HG03457 (cell line): ENCODE results near the gene UFSP2.
A peak's percentile ranks its signal among the peaks of the same experiment; 100 is the strongest.

ENCODE experiments used
- ATAC-seq: cut with Tn5 transposase; IDR thresholded peaks from one replicate; pipeline ENCODE4 v1.9.1; 2021; ENCODE audit warnings: moderate number of reproducible peaks; ENCODE audit not compliant: unreplicated experiment

The UFSP2 gene, protein sequence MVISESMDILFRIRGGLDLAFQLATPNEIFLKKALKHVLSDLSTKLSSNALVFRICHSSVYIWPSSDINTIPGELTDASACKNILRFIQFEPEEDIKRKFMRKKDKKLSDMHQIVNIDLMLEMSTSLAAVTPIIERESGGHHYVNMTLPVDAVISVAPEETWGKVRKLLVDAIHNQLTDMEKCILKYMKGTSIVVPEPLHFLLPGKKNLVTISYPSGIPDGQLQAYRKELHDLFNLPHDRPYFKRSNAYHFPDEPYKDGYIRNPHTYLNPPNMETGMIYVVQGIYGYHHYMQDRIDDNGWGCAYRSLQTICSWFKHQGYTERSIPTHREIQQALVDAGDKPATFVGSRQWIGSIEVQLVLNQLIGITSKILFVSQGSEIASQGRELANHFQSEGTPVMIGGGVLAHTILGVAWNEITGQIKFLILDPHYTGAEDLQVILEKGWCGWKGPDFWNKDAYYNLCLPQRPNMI

DNA sequence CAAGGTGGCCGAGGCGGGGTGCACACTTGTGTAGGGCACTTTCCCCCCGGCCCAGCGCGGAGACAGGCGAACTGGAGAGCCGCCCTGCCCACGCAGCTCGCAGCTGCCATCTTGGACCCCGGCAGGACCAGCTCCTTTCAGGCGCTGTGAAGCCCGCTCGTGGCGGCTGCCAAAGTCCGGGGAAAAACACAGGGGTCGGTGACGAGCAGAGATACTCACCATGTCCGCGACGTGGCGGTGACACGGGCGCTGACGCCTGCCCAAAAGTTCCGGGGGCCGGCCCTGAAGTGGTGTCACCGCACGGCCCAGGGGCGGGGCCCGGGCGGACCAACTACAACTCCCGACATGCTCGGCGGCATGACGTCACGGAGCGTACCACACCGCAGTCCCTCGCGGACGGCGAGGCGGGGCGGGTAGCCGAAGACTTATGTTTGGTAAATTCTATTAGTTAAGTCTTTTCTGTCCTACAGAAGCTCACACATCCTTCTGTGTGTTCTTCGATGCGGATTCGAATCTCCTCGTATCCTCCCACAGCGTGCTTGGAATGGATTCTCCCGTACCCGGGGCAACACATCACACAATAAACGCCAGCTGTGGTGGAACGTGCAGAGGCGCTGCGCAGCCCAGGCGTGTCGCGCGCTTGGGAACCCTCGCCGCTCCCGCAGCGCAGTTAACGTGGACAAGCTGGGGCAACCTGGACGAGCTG is at the start of gene UFSP2:
UFSP2 (minus strand) TSS at position 318 of the 706 bp plus-strand sequence; CDS start at position 222, 96 bp downstream.
- ATAC-seq, result peak; percentile 94

DNA sequence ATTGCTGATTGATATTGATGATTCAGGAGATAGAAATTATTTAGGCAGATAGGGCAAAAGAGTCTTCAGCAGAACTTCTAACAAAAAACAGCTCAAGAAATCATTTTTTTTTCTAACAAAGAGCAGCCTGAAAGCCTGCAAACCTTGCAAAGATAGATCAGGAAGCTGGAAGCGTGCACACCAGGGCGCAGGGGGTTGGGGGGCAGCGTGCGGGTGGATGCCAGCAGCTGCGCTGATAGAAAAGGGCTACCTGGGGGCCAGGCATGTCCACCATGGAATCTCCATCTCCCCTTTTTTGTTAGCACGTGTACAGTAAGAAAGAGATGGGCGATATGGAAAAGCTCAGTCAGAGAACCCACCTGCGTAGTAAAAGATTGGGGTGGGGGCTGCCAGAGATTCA is 47.5 kb upstream of the UFSP2 start:
- ATAC-seq, result no peak

DNA sequence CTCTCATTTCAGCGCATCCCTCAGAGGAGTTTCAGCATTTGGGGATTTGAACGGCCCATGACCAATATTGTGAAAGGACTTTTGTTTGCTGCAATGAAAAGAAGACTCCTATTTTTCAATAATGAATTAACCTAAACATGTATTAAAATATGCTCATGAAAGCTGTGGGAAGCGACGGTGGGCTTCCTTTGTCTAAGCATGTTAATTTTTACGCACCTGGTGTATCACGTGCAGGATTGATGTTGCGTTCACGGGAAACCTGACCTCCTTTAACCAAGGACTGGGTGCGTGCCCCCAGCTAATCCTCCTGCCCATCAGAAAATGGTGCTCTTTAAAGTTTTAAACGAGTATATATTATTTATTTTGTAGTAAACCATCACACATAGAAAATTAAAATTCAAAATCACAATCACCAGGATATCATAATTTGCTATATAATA is 46.4 kb upstream of the UFSP2 start:
- ATAC-seq, result no peak

DNA sequence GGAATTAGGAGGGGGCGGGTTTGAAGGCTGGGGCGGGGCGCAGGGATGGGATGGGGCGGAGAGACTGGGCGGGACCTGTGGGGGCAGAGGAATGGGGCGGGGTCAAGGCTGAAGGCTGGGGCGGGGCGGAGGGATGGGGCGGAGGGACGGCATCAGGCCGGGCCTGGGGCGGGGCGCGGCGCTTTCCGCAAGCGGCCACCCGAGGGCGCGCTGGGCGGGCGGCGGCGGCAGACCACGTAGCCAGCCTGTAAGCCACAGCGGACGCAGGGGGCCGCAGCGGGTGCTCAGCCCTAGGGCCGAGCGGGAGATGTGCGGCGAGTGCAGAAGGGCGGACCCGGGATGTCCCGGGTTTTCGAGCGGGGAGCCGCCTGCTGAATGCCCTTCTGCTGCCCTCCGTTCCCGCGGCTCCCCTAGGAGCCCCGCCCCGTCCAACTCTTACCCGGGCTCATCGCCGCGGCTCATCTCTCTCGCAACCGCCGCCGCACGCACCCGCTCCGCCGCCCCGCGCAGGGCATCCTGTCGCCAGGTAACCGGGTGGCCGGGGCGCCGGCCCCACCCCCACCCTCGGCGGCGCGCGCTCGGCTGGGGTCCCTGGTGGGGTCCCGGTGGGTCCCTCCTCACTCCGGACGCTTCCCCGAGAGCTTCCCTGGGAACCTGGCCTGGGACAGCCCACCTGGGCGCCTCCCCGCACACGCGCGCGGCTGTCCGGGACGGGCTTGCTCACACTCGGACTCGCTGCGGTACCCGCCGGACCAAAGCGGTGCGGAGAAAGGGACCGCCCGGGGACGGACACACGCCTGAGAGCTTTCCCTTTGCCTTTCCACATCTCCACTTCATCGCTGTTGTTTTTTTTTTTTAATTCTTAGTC is 45.7 kb upstream of the UFSP2 start, which contains the start of gene CCDC110:
CCDC110 (minus strand) TSS at position 499 of the 868 bp plus-strand sequence; CDS start at position 449, 50 bp downstream.
- ATAC-seq, result peak; percentile 83

DNA sequence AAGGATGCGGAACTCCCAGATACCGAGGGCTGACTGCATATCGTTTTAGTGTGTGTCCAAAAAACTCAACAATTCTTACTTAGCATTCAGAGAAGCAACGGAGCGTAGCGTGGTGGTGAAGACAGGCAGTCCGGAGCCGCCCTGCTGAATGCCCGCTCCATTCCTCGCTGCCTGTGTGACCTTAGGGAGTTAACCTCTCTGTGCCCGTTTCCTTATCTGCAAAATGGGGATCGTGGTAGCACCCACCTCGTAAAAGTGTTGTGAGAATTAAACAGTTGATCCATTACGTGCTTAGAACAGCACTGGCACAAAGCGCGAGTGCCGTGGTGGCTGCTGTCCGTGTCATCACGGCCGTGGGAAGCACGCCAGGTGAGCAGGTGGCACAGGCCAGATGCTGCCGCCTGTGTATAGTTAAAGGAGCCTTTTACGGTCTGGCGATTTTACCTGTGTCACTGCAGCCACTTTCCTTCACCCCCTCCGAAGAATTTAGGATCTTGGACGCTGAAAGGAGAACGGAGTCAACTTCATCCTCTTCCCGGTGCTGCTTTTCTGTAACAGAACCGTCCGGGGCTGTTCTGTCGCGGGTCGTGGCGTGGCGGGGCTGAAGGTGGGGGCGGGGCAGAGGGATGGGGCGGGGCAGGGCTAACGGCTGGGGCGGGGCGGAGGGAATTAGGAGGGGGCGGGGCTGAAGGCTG is 44.9 kb upstream of the UFSP2 start:
- ATAC-seq, result no peak

DNA sequence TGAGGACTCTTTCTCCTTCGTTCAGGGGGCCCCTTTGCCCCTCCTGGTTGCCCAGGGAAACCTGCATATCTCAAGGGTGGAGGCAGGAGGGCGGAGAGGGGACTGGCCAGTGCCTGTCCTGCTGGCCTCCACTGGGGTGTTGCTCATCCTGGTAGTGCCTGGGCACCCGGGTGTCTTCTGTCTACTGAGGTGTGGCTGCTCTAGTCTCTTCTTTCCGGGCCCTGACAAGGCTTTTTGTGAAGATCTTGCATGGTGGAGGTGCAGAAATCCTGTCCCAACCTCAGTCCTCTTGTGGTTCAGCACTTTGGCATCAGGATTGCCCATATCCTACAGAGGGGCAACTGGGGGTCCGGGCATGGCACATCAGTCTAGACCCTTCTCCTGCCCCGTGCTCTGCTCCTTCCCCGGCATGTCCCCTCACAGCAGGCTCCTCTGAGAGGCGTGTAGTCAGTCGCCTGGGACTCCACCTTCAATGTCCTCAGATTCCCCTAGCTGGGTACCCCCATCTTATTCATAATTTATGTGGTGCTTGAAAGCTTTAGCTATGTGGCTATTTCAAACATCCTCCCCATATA is 43.9 kb upstream of the UFSP2 start:
- ATAC-seq, result no peak

DNA sequence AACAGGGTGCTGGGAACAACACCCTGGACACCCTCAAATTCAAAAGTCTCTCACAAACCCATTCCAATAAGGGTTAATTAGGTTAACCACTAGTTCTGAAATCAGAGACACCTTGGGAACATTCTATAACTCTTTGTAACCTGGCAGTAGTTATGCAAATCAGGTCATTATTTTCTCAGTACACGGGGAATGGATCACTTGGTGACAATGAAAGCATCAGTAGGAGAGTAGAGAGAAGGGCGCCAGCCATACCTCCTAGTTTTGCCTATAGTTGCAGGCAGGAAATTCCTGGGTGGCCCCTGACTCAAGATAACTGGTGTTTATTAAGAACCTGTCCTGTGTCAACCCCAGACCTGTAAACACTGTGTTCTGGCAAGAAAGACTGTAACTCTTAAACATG is 43.2 kb upstream of the UFSP2 start:
- no peak for ATAC-seq

DNA sequence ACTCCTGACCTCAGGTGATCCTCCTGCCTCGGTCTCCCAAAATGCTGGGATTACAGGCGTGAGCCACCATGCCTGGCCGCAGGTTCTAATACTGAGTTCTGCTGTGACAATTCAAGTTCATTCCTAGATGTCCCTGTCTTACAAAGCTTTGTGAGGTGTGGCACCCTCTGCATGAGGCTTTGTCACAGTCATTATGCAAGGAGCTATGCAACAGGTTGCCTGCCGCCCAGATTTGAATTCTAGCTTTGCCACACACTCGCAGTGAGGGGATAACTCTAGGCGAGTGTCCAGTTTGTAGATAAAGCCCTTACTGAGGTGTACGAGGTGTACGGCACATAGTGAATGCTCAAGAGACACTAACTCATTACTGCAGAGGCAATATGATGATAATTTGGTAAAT is 42.2 kb upstream of the UFSP2 start:
- no peak for ATAC-seq

DNA sequence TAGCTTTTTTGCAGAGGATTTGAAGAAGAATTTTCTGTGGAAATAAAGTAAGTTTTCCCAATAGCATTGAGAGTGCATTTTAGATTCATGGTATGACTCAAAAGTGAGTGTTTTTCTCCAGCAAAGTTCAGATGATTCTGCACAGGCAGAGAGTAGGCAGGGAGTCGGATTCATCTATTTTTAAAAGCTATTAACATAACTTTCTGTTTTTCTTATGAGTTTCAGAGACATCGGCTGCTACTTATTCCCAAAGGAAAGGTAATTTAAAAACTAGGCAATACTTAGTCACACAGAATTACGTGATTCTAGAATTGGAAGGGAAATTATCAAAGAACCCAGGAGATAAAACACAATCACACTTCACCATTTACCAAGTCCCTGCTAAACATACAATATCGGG is 41.3 kb upstream of the UFSP2 start:
- ATAC-seq, result no peak

DNA sequence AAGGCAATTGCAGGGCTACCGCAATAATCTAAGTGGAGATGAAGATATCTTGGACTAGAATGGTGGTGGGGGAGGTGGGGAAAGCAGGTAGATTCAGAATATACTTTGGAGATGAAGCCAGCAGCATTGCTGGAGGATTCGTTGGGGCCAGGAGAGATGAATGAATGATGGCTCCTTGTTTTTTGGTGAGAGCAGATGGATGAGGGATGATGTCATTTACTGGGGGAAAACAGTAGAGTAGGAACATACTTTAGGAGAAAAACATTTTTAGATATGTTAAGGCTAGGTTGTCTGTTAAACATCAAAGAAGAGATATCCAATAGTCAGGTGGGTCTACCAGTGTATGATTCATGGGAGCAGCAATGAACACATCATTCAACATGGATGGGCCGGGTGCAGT is 39.9 kb upstream of the UFSP2 start:
- no peak for ATAC-seq

DNA sequence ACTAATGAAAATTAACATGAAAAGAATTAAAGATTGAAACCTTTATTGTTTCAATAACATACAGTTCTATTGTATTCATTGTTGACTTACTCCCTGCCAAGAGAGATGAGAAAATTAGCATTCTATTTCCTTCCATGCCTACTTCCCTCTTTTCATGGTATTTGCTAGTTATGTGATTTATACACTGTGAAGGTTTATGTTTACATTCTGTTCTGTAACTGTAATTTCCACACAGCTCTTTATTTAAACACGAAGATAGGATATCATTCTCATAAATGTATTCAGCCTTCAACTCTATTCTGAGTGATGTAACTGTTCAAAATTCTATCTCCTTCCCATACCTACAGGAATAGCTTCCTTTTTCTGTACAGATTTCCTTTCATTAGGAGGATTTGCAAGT is 39.1 kb upstream of the UFSP2 start:
- no peak for ATAC-seq

DNA sequence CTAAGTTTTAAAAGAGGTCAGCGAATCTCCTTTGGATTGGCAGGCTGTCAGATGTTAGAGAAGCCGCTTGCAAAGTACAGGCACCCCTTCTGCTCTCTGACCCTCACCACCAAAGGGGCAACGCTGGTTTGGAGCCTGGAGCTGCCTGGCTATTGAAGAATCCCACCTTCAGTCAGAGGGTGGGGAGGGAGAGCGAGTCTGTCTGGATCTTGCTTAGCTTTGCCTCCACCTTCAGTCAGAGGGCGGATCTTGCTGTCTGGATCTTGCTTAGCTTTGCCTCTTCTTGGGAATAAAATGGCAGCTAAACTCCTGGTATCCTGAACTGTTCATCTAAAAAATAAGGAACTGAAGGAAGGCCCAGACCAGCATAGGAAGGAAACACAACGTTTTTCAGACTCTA is 38.4 kb upstream of the UFSP2 start:
- no peak for ATAC-seq

DNA sequence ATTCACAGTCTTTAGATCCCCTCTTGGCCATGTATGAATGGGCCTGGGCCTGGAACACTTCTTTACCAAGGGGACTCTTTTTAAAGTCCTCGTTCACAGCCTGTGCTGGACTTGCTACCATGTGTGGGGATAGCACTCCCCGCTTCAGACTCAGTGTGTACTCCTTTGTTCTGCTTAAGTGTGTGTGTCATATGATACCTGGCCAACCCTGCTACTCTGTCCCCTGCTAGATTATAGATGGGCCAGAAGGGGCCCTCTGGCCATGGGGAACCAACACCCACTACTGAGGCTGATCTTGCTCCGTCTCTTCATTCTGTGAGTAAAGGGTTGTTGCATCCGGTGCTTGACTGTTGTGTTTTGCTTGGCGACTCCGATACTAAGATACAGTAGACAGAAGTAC is 37.8 kb upstream of the UFSP2 start:
- no peak for ATAC-seq

DNA sequence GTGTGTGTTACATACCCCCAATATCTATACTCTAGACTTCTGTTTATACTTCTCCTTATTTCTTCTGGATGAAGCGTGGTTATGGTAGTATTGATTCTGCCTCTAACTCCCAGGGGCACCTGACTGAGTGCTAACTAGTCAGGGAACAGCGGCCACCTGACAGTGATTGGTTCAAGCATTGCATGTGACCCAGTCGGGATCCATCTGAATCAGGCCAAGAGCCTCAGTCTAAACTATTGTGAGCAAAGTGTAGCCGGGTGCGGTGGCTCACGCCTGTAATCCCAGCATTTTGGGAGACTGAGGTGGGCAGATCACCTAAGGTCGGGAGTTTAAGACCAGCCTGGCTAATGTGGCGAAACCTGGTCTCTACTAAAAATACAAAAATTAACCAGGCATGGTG is 35.8 kb upstream of the UFSP2 start:
- ATAC-seq, result no peak

DNA sequence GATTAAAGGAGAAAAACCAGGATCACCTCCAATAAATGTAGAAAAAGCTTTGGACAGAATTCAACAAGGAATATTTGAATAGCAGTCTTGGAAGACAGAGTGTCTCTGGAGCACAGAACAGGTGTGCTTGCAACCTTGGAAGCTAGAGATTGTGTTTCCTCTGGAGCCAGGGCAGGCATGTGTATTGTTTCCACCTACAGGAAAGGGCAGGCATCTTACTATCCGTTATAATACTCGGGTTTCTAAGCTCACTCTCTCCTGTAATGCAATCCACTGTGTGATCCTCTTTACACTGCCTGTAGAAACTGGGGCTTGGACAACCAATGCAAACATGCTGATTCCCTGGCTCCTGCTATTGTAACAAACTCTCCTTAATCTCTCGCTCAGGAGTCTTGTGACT is 31.4 kb upstream of the UFSP2 start:
- no peak for ATAC-seq

DNA sequence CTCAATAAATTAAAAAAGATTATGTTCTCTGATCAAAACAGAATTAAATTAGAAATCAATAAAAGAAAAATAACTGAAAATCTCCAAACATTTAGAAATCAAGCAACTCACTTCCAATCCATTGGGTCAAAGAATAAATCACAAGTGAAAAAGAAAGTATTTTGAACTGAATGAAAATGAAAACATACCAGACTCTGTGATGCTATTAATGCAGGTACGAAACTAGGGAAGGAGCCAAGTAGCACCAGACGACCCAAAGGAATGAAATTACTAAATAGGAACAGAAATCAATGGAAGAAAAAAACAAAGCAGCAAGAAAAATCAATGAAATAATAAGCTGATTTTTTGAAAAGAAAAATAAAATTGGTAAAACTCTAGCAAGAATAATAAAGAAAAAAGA is 30.4 kb upstream of the UFSP2 start:
- ATAC-seq, result no peak

DNA sequence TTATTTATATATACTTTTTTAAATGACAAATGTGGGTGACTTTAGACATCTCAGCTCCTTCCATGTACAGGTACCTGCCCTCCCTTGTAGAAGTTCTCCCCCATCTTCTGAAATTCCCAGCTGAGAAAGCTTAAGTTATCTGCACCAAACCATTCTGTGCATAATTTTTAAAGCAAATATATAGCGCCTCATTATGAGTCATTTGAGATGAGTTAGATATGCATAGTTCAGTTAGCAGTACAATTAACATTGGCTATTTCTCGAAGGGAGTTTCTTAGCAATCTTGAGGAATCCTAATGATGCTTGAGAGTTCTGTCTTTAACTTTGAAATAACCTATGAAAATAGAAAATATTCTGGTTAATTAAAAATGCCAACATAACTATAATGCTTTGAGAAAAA is 19.4 kb upstream of the UFSP2 start:
- ATAC-seq, result no peak

DNA sequence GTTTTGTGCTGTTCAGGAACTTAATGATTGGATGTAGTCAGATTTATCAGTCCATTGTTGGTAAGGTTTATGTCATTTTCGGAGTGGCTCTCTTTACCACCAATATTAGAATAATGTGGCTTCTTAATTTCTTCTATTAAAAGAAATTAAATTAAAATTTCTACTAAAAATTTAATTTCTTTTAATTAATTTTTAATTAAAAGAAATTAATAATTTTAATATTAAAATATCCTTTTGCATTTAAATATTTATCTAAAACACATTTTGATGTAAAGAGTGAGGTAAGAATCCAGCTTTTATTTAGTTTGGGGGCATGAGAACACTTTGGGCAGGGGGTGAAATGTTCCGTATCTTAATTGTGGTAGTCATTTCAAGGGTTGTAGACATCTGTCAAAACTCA is 15.7 kb upstream of the UFSP2 start:
- ATAC-seq, result no peak

DNA sequence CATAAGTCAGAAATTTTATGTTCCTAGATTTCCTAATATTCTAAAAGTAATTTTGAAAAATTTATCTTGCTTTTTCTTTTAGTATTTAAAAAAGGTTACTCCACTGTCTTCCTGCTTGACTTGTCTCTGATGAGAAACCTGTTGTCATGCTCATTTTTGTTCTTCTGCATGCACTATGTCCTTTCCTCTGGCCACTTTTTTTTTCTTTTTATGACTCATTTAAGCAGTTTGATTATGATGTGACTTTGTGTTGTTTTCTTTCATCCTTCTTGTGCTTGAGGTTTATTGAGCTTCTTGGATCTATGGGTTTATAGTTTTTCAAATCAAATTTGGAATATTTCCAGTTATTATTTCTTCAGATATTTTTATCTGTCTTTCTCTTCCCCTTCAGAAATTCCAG is 12.0 kb upstream of the UFSP2 start:
- ATAC-seq, result no peak

DNA sequence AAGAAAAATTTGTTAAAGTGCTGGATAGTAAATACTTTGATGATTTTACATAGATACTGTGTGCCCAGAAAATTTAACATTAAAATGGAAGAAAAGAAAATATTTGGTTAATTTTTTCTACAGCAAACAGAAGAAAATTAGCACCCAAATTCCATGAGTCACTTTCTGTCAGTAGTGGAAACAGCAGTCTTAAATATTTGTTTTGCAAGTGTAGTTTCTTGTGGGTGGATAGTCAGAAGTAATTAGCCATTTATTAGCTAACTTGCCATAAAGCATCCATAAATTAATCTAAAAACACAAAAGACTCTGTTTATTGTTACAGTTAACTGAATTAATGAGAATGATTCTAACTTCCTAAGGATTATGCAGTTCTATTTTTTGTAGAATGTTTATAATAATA is 9.7 kb upstream of the UFSP2 start:
- ATAC-seq, result no peak
